Stomach (tissue), 9 donors: ENCODE results near the gene HAUS5. TPM values are rescaled to one million over a fixed set of nuclear protein-coding genes. Genes with fewer than 3 reads are reported as not detected.

ENCODE experiments used
- DNase-seq, 2 donors: peaks; one replicate each; pipeline versions ENCODE4 v3.0.0 to v3.0.0-alpha.2; 2013 to 2019
- H3K27ac ChIP-seq, 5 donors: fragments of 200-600 bp in 4 of 5; sonication (generic) in 4 of 5; one replicate each; pipeline ENCODE4 v1.5.1; 2013 to 2019; ENCODE audit warnings: mild to moderate bottlenecking in 1 of 5, moderate library complexity in 1 of 5
- H3K27me3 ChIP-seq, 3 donors: fragments of 200-600 bp; sonication (generic); one replicate each; pipeline ENCODE4 v1.5.1; 2017 to 2019; ENCODE audit warnings: mixed run types in 1 of 3
- H3K36me3 ChIP-seq, 4 donors: fragments of 200-600 bp; sonication (generic); 1 replicate in 3 of 4; 2 replicates in 1 of 4; pipeline ENCODE4 v1.5.1; 2016 to 2019
- H3K4me1 ChIP-seq, 4 donors: fragments of 200-600 bp; sonication (generic); one replicate each; pipeline ENCODE4 v1.5.1; 2016 to 2019
- H3K4me3 ChIP-seq, 4 donors: fragments of 200-600 bp; sonication (generic) in 3 of 4; one replicate each; pipeline ENCODE4 v1.5.1; 2016 to 2019; ENCODE audit warnings: mild to moderate bottlenecking in 1 of 4
- H3K9me3 ChIP-seq, 4 donors: fragments of 200-600 bp; sonication (generic); one replicate each; pipeline ENCODE4 v1.5.1; 2016 to 2019
- CTCF ChIP-seq, 7 experiments: fragments of 450-650 bp in 4 of 7; fragments of 200-600 bp in 3 of 7; sonication (generic) in 3 of 7; IDR thresholded peaks; one replicate each; pipeline ENCODE4 v1.5.1; 2016 to 2019; ENCODE audit warnings: antibody characterized with exemption in 7 of 7, control low read depth in 2 of 7, mild to moderate bottlenecking in 1 of 7
- EP300 ChIP-seq: sonication (generic); formaldehyde crosslinking; IDR thresholded peaks from one replicate; pipeline ENCODE4 v1.6.1; 2017; ENCODE audit warnings: antibody characterized with exemption
- POLR2A ChIP-seq, 4 donors: fragments of 450-650 bp; IDR thresholded peaks; one replicate each; pipeline ENCODE4 v1.6.1; 2016; ENCODE audit warnings: antibody characterized with exemption in 4 of 4, control low read depth in 2 of 4, mild to moderate bottlenecking in 1 of 4, moderate library complexity in 1 of 4
- POLR2AphosphoS5 ChIP-seq, 3 donors: sonication (generic); formaldehyde crosslinking; IDR thresholded peaks; one replicate each; pipeline ENCODE4 v1.6.1; 2016; ENCODE audit warnings: antibody characterized with exemption in 3 of 3
- WGBS, 5 donors: extraction: QIAGEN DNeasy Blood & Tissue Kit in 3 of 5; methylation state at CpG; one replicate each; pipeline versions ENCODE4 v1.1.5 to v1.1.7; 2013 to 2018; 5-methylcytosine and 5-hydroxymethylcytosine counted together
- intact Hi-C: fragments of 100-400 bp; cut with DNase I; formaldehyde crosslinking; loops from one replicate; pipeline ENCODE4 v1.15.1; 2023; ENCODE audit warnings: low total_unique reads
- polyA plus RNA-seq, 3 donors: library from polyadenylated mRNA; stranded (reverse); fragments of 200-250 nt; gene quantifications; one replicate each; pipeline ENCODE4 v1.2.3, GENCODE V29; 2013
- total RNA-seq, 5 donors: library from RNA; depleted of rRNA; stranded (reverse); fragments of >200 nt; gene quantifications; one replicate each; pipeline versions ENCODE4 v1.1.0 to v1.2.3, GENCODE V29; 2014 to 2016
- donor health status: healthy with polysubstance abuse.
- donor health status: Bipolar disorder and iron deficiency.
- donor health status: healthy.

Gene HAUS5
- total and polyA plus RNA-seq, 8 donors = 4.1 to 23.2 (median 5.1) TPM

GRCh38 chr19:35608251-35608650 lies 4.3 kb upstream of the HAUS5 start:
- intact Hi-C loops = no loop called here
- 76 to 90% (median 77%) methylated on average over 2 of the region's 2 CpGs for WGBS, 5 donors
- Histone ChIP-seq H3K4me3 (no peak overlapping the region), H3K27me3 (no peaks in the 10 kb centered on the region), H3K36me3 (no peaks in the 10 kb centered on the region), H3K4me1 (peaks cover 9 to 13% (median 12%) of the 10 kb centered on the region in 4 donors), H3K9me3 (peaks cover 0 to 21% (median 4%) of the 10 kb centered on the region in 4 donors), H3K27ac (no peak overlapping the region)
- TF ChIP-seq POLR2A (IDR thresholded peaks at IDR 0.05) = no peak
- TF ChIP-seq EP300 = no peak
- TF ChIP-seq POLR2AphosphoS5 (IDR thresholded peaks at IDR 0.05) = no peak
- no peak for TF ChIP-seq CTCF (IDR thresholded peaks at IDR 0.05)
- no peak for DNase-seq

GRCh38 chr19:35609851-35610353 lies 2.6 kb upstream of the HAUS5 start:
- intact Hi-C loops = no loop called here
- Histone ChIP-seq H3K27ac (no peak overlapping the region), H3K36me3 (peaks cover 0 to 3% (median 1%) of the 10 kb centered on the region in 4 donors), H3K27me3 (no peaks in the 10 kb centered on the region), H3K4me3 (no peak overlapping the region), H3K4me1 (peaks cover 10 to 18% (median 15%) of the 10 kb centered on the region in 4 donors), H3K9me3 (peaks cover 0 to 21% (median 4%) of the 10 kb centered on the region in 4 donors)
- 58 to 82% (median 66%) methylated on average over 5 to 6 of the region's 6 CpGs for WGBS, 5 donors
- no peak for DNase-seq
- TF ChIP-seq EP300 (no peak), CTCF (IDR thresholded peaks at IDR 0.05) (no peak), POLR2AphosphoS5 (IDR thresholded peaks at IDR 0.05) (no peak), POLR2A (IDR thresholded peaks at IDR 0.05) (no peak)

GRCh38 chr19:35612224-35612558 lies 344 bp upstream of the HAUS5 start:
- 30 to 46% (median 34%) methylated on average over 9 of the region's 9 CpGs for WGBS, 5 donors
- H3K27me3 ChIP-seq = no peaks in the 10 kb centered on the region
- no peak for DNase-seq

GRCh38 chr19:35613574-35613973 lies 1.0 kb downstream of the HAUS5 start:
- no peak for DNase-seq
- no peaks in the 10 kb centered on the region for H3K27me3 ChIP-seq
- 57 to 92% (median 80%) methylated on average over 1 of the region's 1 CpG for WGBS, 5 donors
- H3K4me3 ChIP-seq = no peak overlapping the region
- H3K27ac ChIP-seq = no peak overlapping the region
- intact Hi-C loops = no loop called here
- H3K9me3 ChIP-seq = peaks cover 0 to under 1% (median 0%) of the 10 kb centered on the region in 4 donors
- H3K36me3 ChIP-seq = peaks cover 3 to 39% (median 34%) of the 10 kb centered on the region in 4 donors
- H3K4me1 ChIP-seq = peaks cover 10 to 18% (median 15%) of the 10 kb centered on the region in 4 donors
- TF ChIP-seq EP300 (no peak), POLR2A (IDR thresholded peaks at IDR 0.05) (no peak), CTCF (IDR thresholded peaks at IDR 0.05) (no peak), POLR2AphosphoS5 (IDR thresholded peaks at IDR 0.05) (no peak)

More at GRCh38 chr19:35612224-35612558, 344 bp upstream of the HAUS5 start:
- Histone ChIP-seq H3K9me3 (peaks cover 0 to 15% (median 4%) of the 10 kb centered on the region in 4 donors), H3K27ac (peak overlapping the region in 4 of 5 donors; percentile 74 to 84 (median 78)), H3K4me3 (peak overlapping the region; percentile 65 to 84 (median 70)), H3K36me3 (peaks cover 3 to 25% (median 23%) of the 10 kb centered on the region in 4 donors), H3K4me1 (peaks cover 10 to 18% (median 15%) of the 10 kb centered on the region in 4 donors)
- intact Hi-C loops = no loop called here
- TF ChIP-seq POLR2AphosphoS5 (IDR thresholded peaks at IDR 0.05) (no peak), POLR2A (IDR thresholded peaks at IDR 0.05) (no peak), EP300 (no peak), CTCF (IDR thresholded peaks at IDR 0.05) (no peak)
